Activated CD4-positive, alpha-beta T cell treated with anti-CD3 and anti-CD28 coated beads, Interleukin-10, Interleukin-2, amounts not matched to agents 100 ng/mL and 50 ng/mL, durations not matched to agents 16 hours and 8 hours (primary cell): ENCODE data around the gene NKRF.
A peak's percentile ranks its signal among the peaks of the same experiment; 100 is the strongest.
"Not testable (repeated sequence)": the region's sequence is repeated elsewhere in the genome, so short reads cannot be mapped to it uniquely, and the experiment has no call there.

Experiments
- DNase-seq: peaks from one replicate; pipeline ENCODE4 v3.0.0-alpha.2; 2020

The NKRF gene

DNA sequence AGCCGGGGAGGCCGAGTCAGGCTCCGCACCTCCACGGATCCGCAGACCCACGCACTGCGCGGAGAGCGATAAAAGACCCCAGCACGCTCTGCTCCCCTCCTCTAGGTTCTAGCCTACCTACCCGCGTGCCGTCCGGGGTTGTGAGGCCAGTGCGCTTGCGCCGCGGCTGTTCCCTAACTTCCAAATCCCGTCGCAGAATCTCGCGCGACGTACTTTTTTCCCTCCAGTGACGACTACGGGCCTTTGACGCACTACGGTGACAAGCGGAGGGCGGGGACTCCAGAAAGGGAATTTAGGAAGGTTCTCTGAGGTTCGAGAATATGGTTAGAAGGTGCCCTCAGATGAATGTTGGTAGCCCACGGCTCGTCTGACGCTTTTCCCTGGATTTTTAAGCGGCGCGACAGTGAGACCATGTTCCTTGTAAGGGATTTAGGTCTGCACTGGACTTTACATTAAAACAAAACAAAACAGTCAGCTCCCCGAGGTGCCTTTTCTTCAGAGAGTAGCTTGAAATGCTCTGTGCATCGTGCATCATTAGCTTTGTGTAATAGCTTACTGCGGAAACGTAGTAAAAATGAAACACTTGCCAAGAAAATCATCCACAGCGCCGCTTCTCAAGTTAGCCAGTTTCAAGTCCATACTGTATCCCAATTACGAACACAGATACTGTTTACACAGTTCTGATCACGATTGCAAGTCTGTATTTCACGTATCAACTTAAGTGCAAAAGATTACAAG is at the start of gene NKRF:
TSS of gene NKRF (minus strand) at position 145 of the 738 bp plus-strand sequence.
- peak; percentile 92 for DNase-seq

DNA sequence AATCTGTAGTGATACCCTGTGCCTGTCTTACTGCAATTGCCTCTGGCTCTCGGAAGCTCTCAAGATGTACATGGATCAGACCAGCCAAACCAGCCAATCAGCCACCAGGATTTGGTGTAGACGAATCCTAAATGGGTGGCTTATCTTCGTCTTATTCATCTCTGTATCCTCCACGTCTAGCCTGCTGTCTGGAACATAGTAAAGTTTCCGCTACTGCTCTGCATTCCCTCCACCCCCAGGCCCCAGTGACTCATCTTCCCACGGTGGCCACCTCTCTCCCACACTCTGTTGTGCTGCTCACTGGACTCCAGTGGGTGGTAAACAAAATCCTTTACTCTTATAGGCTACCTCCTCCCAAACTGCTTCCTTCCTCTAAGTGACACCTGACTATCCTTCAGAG is 48.9 kb upstream of the NKRF start:
- peak; percentile 71 for DNase-seq

DNA sequence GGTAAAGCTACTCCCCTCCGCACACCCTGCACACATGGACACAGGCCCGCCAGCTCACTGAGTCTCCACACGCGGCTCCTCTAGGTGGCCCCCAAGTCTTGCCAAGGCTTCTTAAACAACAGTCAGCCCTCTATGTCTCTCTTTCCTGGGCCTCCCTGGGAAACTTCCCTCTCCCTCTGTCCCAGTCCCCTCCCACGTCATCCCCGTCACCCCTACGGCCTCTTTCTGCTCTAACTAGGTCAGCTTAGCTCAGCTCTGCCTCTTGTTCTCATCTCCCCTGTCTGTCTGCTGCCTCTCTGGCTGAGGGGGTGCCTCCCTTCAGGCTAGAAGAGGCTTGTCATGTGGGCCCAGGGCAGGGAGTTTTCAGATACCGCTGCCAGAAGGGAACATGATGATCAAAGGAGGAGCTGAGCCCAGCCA is 47.9 kb upstream of the NKRF start:
- no peak for DNase-seq

DNA sequence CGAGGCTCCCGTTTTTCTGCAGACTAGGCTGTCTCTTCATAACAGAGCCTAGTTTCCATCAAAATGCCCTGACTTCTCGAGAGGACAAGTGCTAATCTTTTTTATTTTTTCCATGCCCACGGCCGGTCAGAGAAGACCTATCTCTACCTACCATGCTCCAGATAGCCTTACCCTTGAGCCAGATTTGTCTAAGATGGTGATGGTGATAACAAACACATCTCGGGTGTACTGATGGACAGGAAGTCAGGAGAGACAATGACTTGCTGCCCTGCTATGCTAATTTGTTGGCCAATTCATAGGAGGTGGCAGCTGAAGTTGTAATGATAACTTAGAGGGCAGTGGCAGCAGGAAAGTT is 42.2 kb upstream of the NKRF start:
- DNase-seq = no peak

- peak; percentile 98 for DNase-seq
Observed at GRCh38 chrX:119647552-119648420, 41.6 kb upstream of the NKRF start.

DNA sequence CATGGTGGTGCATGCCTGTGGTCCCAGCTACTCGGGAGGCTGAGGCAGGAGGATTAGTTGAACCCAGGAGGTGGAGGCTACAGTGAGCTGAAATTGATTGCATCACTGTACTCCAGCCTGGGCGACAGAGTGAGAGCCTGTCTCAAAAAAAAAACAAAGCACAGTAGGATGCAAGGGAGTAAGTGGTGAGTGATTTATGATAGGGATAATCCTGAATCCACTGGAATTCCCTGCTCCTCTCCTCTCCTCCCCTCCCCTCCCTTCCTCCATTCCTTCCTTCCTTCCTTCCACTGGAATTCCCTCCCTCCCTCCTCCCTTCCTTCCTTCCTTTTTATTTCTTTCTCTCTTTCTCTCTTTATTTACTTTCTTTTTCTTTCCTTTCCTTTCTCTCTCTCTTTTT is 40.9 kb upstream of the NKRF start:
- DNase-seq = no peak

GRCh38 chrX:119646515-119646914 is 40.3 kb upstream of the NKRF start:
- DNase-seq = peak; percentile 42

GRCh38 chrX:119643696-119644095 is 37.5 kb upstream of the NKRF start:
- no peak for DNase-seq

DNA sequence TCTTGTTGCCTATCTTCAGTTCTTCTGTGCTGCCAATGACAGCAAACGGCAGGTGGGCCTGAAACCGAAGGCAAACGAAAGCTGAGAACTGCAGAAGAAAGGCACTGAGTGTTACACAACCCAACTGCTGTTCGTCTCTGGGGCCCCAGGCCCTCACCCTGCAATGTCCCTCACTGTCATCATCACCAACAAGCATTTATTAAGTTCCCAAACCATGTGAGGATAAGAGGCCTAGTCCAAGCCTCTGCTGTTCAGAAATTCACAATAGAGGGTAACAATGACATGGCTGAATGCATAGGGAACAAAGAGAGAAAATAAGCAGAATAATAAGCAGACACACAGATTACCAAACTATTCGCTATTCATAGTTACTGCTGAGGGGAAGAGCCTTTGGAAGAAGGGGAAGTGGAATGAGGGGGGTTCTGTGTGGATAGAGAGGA is 34.5 kb upstream of the NKRF start:
- DNase-seq = no peak

- DNase-seq = no peak
Observed at GRCh38 chrX:119638725-119639471, 32.7 kb upstream of the NKRF start.

- DNase-seq = not testable (repeated sequence)
Observed at GRCh38 chrX:119637421-119637820, 31.2 kb upstream of the NKRF start.

DNA sequence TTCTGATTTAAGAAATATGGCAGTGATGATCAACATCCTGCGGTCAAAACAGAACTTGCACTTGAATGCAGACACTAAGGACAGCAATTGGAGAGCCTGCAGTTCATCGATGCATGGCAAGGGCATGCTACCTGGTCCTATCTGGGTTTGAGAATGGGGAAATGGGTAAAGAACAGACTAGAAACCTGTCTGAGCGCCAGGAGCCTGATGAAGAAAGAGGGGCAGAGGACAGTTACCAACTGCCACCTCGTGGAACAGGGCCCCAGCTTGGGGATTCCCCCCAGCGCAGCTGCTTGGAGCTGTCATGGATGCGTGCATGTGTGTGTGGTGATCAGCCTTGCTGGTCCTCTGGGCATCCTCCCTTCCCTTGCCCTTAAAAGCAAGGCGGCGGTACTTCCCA is 30.2 kb upstream of the NKRF start:
- no peak for DNase-seq

DNA sequence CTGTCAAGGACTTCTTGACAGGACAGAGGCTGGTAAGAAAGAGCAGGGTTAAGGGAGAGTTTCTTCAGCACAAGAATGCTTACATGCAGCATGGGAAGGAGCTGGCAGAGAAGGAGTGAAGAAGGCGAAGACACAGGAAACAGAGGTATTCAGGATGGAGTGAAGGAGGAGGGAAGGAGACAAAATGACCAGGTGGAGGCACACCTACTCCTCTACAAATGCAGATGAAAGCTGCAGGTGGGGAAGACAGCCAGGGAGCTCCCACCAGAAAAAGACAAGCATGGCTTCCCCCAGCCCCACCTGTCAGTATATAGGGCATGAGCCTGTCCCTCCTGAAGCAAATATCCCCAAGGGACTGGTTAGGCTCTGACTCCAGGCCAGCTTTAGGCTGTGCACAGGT is 29.6 kb upstream of the NKRF start:
- DNase-seq = no peak

DNA sequence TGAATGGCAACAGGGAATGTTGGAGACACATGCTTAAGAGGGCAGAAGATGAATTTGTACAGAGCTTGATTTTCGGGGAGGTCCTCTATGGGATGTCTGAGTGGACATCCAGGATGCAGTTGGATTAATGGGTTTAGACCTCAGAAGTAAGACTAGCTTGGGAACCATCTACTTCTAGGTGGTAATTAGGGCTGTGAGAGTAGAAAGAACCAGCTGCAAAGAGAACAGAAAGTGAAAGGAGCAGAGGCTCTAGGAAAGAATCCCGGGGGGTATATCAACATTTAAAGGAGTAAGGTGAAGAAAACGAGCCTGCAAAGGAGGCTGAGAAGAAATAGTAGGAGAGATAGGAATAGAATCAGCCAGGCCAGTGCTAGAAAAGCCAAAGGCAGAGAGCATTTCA is 29.0 kb upstream of the NKRF start:
- DNase-seq = no peak

DNA sequence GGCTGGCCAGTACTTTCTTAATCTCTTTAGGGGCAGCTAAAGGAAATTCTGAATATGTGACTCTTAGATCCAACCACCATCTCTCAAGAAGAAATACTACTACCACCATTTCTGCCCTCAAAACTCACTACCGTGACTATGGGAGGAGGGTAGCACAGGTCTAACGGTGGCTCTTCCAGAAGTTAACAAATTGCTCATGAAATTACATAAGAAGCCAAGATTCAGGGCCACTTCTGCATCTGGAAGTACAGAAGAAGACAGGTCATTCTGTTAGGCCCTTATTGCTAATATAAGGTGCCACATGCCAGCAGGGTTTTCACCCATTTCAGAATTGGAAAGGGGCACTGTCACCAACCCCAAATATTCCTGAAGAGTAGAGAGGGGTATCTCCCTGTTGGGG is 19.6 kb upstream of the NKRF start:
- DNase-seq = no peak

DNA sequence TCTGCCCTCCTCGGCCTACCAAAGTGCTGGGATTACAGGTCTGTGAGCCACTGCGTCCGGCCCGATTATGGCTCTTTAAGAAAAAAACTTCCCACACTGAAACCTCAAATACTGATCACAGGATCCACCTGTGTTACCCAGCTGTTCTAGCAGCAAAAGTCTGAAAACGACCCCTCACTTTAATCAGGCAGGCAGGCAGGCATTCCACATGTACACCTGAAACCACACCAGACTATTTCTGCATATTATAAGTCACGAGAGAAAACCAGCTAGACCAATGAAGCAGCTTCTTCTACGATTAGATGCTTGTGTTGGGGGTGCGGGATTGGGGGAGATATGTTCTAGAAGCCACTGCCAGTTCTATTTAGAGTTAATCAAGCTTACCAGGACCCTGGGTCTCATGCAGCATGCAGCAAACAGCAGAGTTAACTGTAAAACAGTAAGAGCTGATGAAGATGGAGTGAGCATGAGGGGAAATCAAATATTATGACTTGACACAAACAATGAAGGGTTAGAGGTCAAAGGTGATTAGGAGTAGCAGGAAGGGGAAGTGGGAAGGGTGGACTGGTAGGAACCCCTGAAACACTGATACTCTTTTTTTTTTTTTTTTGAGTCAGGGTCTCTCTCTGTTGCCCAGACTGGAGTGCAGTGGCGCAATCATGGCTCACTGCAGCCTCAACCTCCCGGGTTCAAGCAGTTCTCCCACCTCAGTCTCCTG is 18.9 kb upstream of the NKRF start:
- DNase-seq = no peak

DNA sequence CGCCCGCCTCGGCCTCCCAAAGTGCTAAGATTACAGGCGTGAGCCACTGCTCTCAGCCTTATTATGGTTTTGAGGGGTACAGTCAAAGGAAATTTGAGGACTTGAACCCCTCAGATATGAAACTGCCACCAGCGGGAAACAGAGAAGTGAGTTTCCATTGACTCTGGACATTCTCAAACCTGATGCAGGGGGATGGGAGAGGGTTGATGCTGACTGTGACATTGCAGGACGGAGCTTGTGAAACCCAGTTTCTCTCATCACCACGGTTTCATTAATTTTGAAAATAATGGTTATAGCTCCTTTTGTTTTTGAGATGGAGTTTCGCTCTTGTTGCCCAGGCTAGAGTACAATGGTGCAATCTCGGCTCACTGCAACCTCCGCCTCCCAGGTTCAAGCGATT is 18.2 kb upstream of the NKRF start:
- DNase-seq = no peak

DNA sequence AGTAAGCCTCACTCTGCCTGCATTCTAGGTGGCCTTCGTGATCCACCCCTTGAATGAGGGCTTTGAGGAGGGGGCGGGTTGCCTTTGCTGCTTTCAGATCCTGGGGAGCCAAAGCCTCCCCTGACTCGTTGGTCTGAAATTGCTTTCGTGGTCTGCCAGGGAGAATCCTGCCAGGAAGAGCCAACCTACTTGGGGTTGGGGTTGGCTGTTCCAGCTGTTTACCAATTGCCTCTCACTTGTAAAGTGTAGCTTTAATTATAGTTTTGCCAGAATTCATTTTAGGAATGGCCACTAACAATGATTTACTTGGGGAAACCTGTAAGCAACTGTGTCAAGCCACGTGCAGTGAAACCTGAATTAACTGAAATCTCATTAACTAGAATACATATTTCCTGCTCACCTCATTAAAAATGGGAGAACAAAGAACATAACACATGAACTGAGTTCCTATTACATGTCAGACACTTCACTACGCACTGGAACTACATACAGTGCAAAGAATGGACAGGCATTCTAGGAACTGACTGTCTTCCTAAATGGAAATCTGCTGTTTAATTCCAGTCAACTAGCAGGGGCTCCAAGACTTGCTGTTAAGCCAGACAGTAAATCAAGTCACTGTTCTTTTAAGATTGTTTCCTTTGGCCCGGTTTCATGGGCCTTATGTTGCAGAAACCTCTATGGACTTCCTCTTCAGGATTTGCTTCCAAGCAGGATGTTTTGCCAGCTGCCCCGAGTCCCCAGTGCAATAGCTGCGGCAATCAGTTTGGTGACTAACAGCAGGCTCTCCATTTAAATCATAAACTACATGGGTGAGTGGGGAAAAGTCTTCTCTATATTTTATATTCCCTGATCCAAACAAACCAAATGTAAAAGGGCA is 16.4 kb upstream of the NKRF start:
- no peak for DNase-seq

- no peak for DNase-seq
Observed at GRCh38 chrX:119618439-119618838, 12.2 kb upstream of the NKRF start.

- no peak for DNase-seq
Observed at GRCh38 chrX:119617517-119618164, 11.4 kb upstream of the NKRF start.

GRCh38 chrX:119614776-119615175 is 8.6 kb upstream of the NKRF start:
- no peak for DNase-seq
